ENCODE results near the gene SAC3D1.

Gene SAC3D1

GRCh38 chr11:65059523-65059922 is 18.5 kb downstream of the SAC3D1 start:
- Histone ChIP-seq H3K27ac (ENCODE audit: insufficient read depth, low read depth, low read length, poor library complexity, severe bottlenecking) (no peak overlapping the region), H3K36me3 (ENCODE audit: control insufficient read depth, insufficient read depth, low read length) (no peaks in the 10 kb centered on the region), H3K4me1 (ENCODE audit: control insufficient read depth, insufficient read depth, low read length) (no peaks in the 10 kb centered on the region), H3K9me3 (ENCODE audit: control insufficient read depth, low read length) (no peaks in the 10 kb centered on the region), H3K4me3 (ENCODE audit: insufficient read depth, low read depth, low read length) (no peak overlapping the region), H3K27me3 (ENCODE audit: control insufficient read depth, insufficient read depth, low read length, poor library complexity, severe bottlenecking) (no peaks in the 10 kb centered on the region)
- 79 to 86% methylated on average over 3 of the region's 3 CpGs for WGBS, 2 experiments

GRCh38 chr11:65059959-65060824 is 19.2 kb downstream of the SAC3D1 start:
- no peak overlapping the region for H3K4me3 ChIP-seq (ENCODE audit: insufficient read depth, low read depth, low read length)
- no peak overlapping the region for H3K27ac ChIP-seq (ENCODE audit: insufficient read depth, low read depth, low read length, poor library complexity, severe bottlenecking)
- 87 to 88% methylated on average over 10 of the region's 10 CpGs for WGBS, 2 experiments
- no peaks in the 10 kb centered on the region for H3K9me3 ChIP-seq (ENCODE audit: control insufficient read depth, low read length)
- H3K27me3 ChIP-seq (ENCODE audit: control insufficient read depth, insufficient read depth, low read length, poor library complexity, severe bottlenecking): no peaks in the 10 kb centered on the region
- no peaks in the 10 kb centered on the region for H3K36me3 ChIP-seq (ENCODE audit: control insufficient read depth, insufficient read depth, low read length)
- no peaks in the 10 kb centered on the region for H3K4me1 ChIP-seq (ENCODE audit: control insufficient read depth, insufficient read depth, low read length)

- Histone ChIP-seq H3K4me3 (ENCODE audit: insufficient read depth, low read depth, low read length) (no peak overlapping the region), H3K36me3 (ENCODE audit: control insufficient read depth, insufficient read depth, low read length) (no peaks in the 10 kb centered on the region), H3K27ac (ENCODE audit: insufficient read depth, low read depth, low read length, poor library complexity, severe bottlenecking) (no peak overlapping the region), H3K27me3 (ENCODE audit: control insufficient read depth, insufficient read depth, low read length, poor library complexity, severe bottlenecking) (no peaks in the 10 kb centered on the region), H3K9me3 (ENCODE audit: control insufficient read depth, low read length) (no peaks in the 10 kb centered on the region), H3K4me1 (ENCODE audit: control insufficient read depth, insufficient read depth, low read length) (no peaks in the 10 kb centered on the region)
- 64 to 75% methylated on average over 9 of the region's 9 CpGs for WGBS, 2 experiments
Observed at GRCh38 chr11:65060913-65061408, 20.0 kb downstream of the SAC3D1 start.

- 92 to 94% methylated on average over 3 of the region's 3 CpGs for WGBS, 2 experiments
- Histone ChIP-seq H3K4me1 (ENCODE audit: control insufficient read depth, insufficient read depth, low read length) (no peaks in the 10 kb centered on the region), H3K4me3 (ENCODE audit: insufficient read depth, low read depth, low read length) (no peak overlapping the region), H3K27me3 (ENCODE audit: control insufficient read depth, insufficient read depth, low read length, poor library complexity, severe bottlenecking) (no peaks in the 10 kb centered on the region), H3K9me3 (ENCODE audit: control insufficient read depth, low read length) (no peaks in the 10 kb centered on the region), H3K27ac (ENCODE audit: insufficient read depth, low read depth, low read length, poor library complexity, severe bottlenecking) (no peak overlapping the region), H3K36me3 (ENCODE audit: control insufficient read depth, insufficient read depth, low read length) (no peaks in the 10 kb centered on the region)
Observed at GRCh38 chr11:65063532-65063931, 22.5 kb downstream of the SAC3D1 start.

- H3K36me3 ChIP-seq (ENCODE audit: control insufficient read depth, insufficient read depth, low read length): no peaks in the 10 kb centered on the region
- H3K27ac ChIP-seq (ENCODE audit: insufficient read depth, low read depth, low read length, poor library complexity, severe bottlenecking): no peak overlapping the region
- H3K27me3 ChIP-seq (ENCODE audit: control insufficient read depth, insufficient read depth, low read length, poor library complexity, severe bottlenecking): no peaks in the 10 kb centered on the region
- no peaks in the 10 kb centered on the region for H3K9me3 ChIP-seq (ENCODE audit: control insufficient read depth, low read length)
- WGBS, 2 experiments: 94 to 95% methylated on average over 4 of the region's 4 CpGs
- H3K4me1 ChIP-seq (ENCODE audit: control insufficient read depth, insufficient read depth, low read length): no peaks in the 10 kb centered on the region
- H3K4me3 ChIP-seq (ENCODE audit: insufficient read depth, low read depth, low read length): no peak overlapping the region
Observed at GRCh38 chr11:65064847-65065240, 23.8 kb downstream of the SAC3D1 start.

- Histone ChIP-seq H3K27me3 (ENCODE audit: control insufficient read depth, insufficient read depth, low read length, poor library complexity, severe bottlenecking) (no peaks in the 10 kb centered on the region), H3K36me3 (ENCODE audit: control insufficient read depth, insufficient read depth, low read length) (no peaks in the 10 kb centered on the region), H3K4me1 (ENCODE audit: control insufficient read depth, insufficient read depth, low read length) (no peaks in the 10 kb centered on the region), H3K27ac (ENCODE audit: insufficient read depth, low read depth, low read length, poor library complexity, severe bottlenecking) (no peak overlapping the region), H3K9me3 (ENCODE audit: control insufficient read depth, low read length) (no peaks in the 10 kb centered on the region), H3K4me3 (ENCODE audit: insufficient read depth, low read depth, low read length) (no peak overlapping the region)
- 87 to 91% methylated on average over 7 of the region's 7 CpGs for WGBS, 2 experiments
Observed at GRCh38 chr11:65065851-65066250, 24.8 kb downstream of the SAC3D1 start.

- Histone ChIP-seq H3K4me1 (ENCODE audit: control insufficient read depth, insufficient read depth, low read length) (no peaks in the 10 kb centered on the region), H3K27me3 (ENCODE audit: control insufficient read depth, insufficient read depth, low read length, poor library complexity, severe bottlenecking) (no peaks in the 10 kb centered on the region), H3K4me3 (ENCODE audit: insufficient read depth, low read depth, low read length) (no peak overlapping the region), H3K27ac (ENCODE audit: insufficient read depth, low read depth, low read length, poor library complexity, severe bottlenecking) (no peak overlapping the region), H3K36me3 (ENCODE audit: control insufficient read depth, insufficient read depth, low read length) (no peaks in the 10 kb centered on the region), H3K9me3 (ENCODE audit: control insufficient read depth, low read length) (no peaks in the 10 kb centered on the region)
- 82 to 84% methylated on average over 11 of the region's 11 CpGs for WGBS, 2 experiments
Observed at GRCh38 chr11:65066315-65066714, 25.3 kb downstream of the SAC3D1 start.

GRCh38 chr11:65066805-65067291 is 25.8 kb downstream of the SAC3D1 start:
- Histone ChIP-seq H3K27me3 (ENCODE audit: control insufficient read depth, insufficient read depth, low read length, poor library complexity, severe bottlenecking) (no peaks in the 10 kb centered on the region), H3K9me3 (ENCODE audit: control insufficient read depth, low read length) (no peaks in the 10 kb centered on the region), H3K27ac (ENCODE audit: insufficient read depth, low read depth, low read length, poor library complexity, severe bottlenecking) (no peak overlapping the region), H3K36me3 (ENCODE audit: control insufficient read depth, insufficient read depth, low read length) (no peaks in the 10 kb centered on the region), H3K4me1 (ENCODE audit: control insufficient read depth, insufficient read depth, low read length) (no peaks in the 10 kb centered on the region), H3K4me3 (ENCODE audit: insufficient read depth, low read depth, low read length) (no peak overlapping the region)
- WGBS, 2 experiments: 45 to 46% methylated on average over 4 of the region's 4 CpGs

GRCh38 chr11:65067446-65067845 is 26.4 kb downstream of the SAC3D1 start:
- no peaks in the 10 kb centered on the region for H3K27me3 ChIP-seq (ENCODE audit: control insufficient read depth, insufficient read depth, low read length, poor library complexity, severe bottlenecking)
- H3K4me3 ChIP-seq (ENCODE audit: insufficient read depth, low read depth, low read length): no peak overlapping the region
- no peaks in the 10 kb centered on the region for H3K9me3 ChIP-seq (ENCODE audit: control insufficient read depth, low read length)
- no peaks in the 10 kb centered on the region for H3K4me1 ChIP-seq (ENCODE audit: control insufficient read depth, insufficient read depth, low read length)
- H3K27ac ChIP-seq (ENCODE audit: insufficient read depth, low read depth, low read length, poor library complexity, severe bottlenecking): no peak overlapping the region
- WGBS, 2 experiments: 86 to 90% methylated on average over 10 of the region's 10 CpGs
- H3K36me3 ChIP-seq (ENCODE audit: control insufficient read depth, insufficient read depth, low read length): no peaks in the 10 kb centered on the region

GRCh38 chr11:65069217-65069616 is 28.2 kb downstream of the SAC3D1 start:
- H3K36me3 ChIP-seq (ENCODE audit: control insufficient read depth, insufficient read depth, low read length): no peaks in the 10 kb centered on the region
- H3K27me3 ChIP-seq (ENCODE audit: control insufficient read depth, insufficient read depth, low read length, poor library complexity, severe bottlenecking): no peaks in the 10 kb centered on the region
- 85 to 89% methylated on average over 9 of the region's 9 CpGs for WGBS, 2 experiments
- no peak overlapping the region for H3K27ac ChIP-seq (ENCODE audit: insufficient read depth, low read depth, low read length, poor library complexity, severe bottlenecking)
- no peak overlapping the region for H3K4me3 ChIP-seq (ENCODE audit: insufficient read depth, low read depth, low read length)
- H3K9me3 ChIP-seq (ENCODE audit: control insufficient read depth, low read length): no peaks in the 10 kb centered on the region
- peaks cover 4% of the 10 kb centered on the region for H3K4me1 ChIP-seq (ENCODE audit: control insufficient read depth, insufficient read depth, low read length)

Data from ectodermal cell (in vitro differentiated cells).